HCT116 (cell line): ENCODE results near the gene ACBD4. TPM values are rescaled to one million over a fixed set of nuclear protein-coding genes. Genes with fewer than 3 reads are reported as not detected.

Source experiments
- ATAC-seq: fragments of 200-7000 bp; cut with Tn5 transposase; 2 replicates; pipeline ENCODE4 v1.9.1; 2020; ENCODE audit warnings: mild to moderate bottlenecking, moderate library complexity
- BruUV-seq: library from RNA; stranded (reverse); fragments of 400-500 nt; replicated peaks from 2 replicates; lab custom pipeline; 2021; lab: Mats Ljungman, UMichigan
- CTCF ChIA-PET: fragments of 300-600 bp; sonication (Branson Sonifier 250); formaldehyde crosslinking; loops from one replicate; lab custom pipeline; 2021; ENCODE audit warnings: antibody characterized with exemption; lab: Charles Lee
- POLR2A ChIA-PET: fragments of 300-600, 350-600 bp; sonication (Branson Sonifier 250); formaldehyde crosslinking; loops from one replicate; lab custom pipeline; 2021; ENCODE audit warnings: antibody characterized with exemption; lab: Charles Lee
- RAD21 ChIA-PET, 2 experiments: fragments of 300-600 bp; sonication (Branson Sonifier 250); formaldehyde crosslinking; loops; one replicate each; lab custom pipeline; 2023; ENCODE audit warnings: low total read pairs in 2 of 2; ENCODE audit not compliant: uncharacterized antibody in 2 of 2, unreplicated experiment in 2 of 2, low non-redundant PET in 1 of 2; lab: Charles Lee
- DNase-seq: peaks from one replicate; pipeline ENCODE4 v3.0.0-alpha.2; 2010; ENCODE audit warnings: low read depth, low spot score
- H2AFZ ChIP-seq: fragments of 200-600 bp; shearing (Covaris generic), sonication (generic); 2 replicates; pipeline ENCODE4 v1.6.1; 2017; ENCODE audit warnings: low read depth, mixed run types, mixed read lengths, antibody characterized with exemption, low read length; ENCODE audit not compliant: poor library complexity, severe bottlenecking
- H3K27ac ChIP-seq: 2 replicates; pipeline ENCODE4 v1.5.1; 2012; ENCODE audit warnings: low read depth, low read length
- H3K27me3 ChIP-seq: fragments of 200-600 bp; sonication (generic); 2 replicates; pipeline ENCODE4 v1.6.1; 2016; ENCODE audit warnings: mixed run types, low read length, mixed read lengths; ENCODE audit not compliant: insufficient read depth
- H3K36me3 ChIP-seq, 2 experiments: fragments of 200-500 bp in 1 of 2; fragments of 200-600 bp in 1 of 2; sonication (Bioruptor generic) in 1 of 2; sonication (generic) in 1 of 2; 2 replicates each; pipeline versions ENCODE4 v1.5.1 to v1.6.1; 2014 to 2016; ENCODE audit warnings: low read length in 2 of 2, inconsistent platforms in 1 of 2, mixed read lengths in 1 of 2, mixed run types in 1 of 2; ENCODE audit not compliant: insufficient read depth in 2 of 2, control insufficient read depth in 1 of 2
- H3K4me1 ChIP-seq, 2 experiments: fragments of 200-600 bp in 1 of 2; sonication (generic) in 1 of 2; 2 replicates each; pipeline versions ENCODE4 v1.5.1 to v1.6.1; 2012 to 2017; ENCODE audit warnings: low read length in 2 of 2, inconsistent platforms in 1 of 2, mild to moderate bottlenecking in 1 of 2, mixed read lengths in 1 of 2, mixed run types in 1 of 2, moderate library complexity in 1 of 2; ENCODE audit not compliant: insufficient read depth in 2 of 2, control insufficient read depth in 1 of 2
- H3K4me2 ChIP-seq: fragments of 200-600 bp; sonication (generic); 2 replicates; pipeline ENCODE4 v1.6.1; 2017; ENCODE audit warnings: mixed run types, low read length, mixed read lengths
- H3K4me3 ChIP-seq, 2 experiments: fragments of 200-600 bp in 1 of 2; sonication (generic) in 1 of 2; replicated peaks in 1 of 2; 2 replicates each; pipeline ENCODE4 v1.5.1; 2011 to 2016; ENCODE audit warnings: low read length in 2 of 2, control low read depth in 1 of 2, low read depth in 1 of 2, mild to moderate bottlenecking in 1 of 2, mixed read lengths in 1 of 2, mixed run types in 1 of 2
- H3K79me2 ChIP-seq: fragments of 200-600 bp; sonication (generic); 2 replicates; pipeline ENCODE4 v1.6.1; 2017; ENCODE audit warnings: mild to moderate bottlenecking, mixed run types, low read length, moderate library complexity, mixed read lengths; ENCODE audit not compliant: insufficient read depth
- H3K9ac ChIP-seq: fragments of 200-600 bp; sonication (generic); 2 replicates; pipeline ENCODE4 v1.6.1; 2016; ENCODE audit warnings: low read length, mixed read lengths
- H3K9me2 ChIP-seq: fragments of 200-600 bp; sonication (generic), shearing (Covaris generic); 2 replicates; pipeline ENCODE4 v1.6.1; 2017; ENCODE audit warnings: mixed run types, mild to moderate bottlenecking, moderate library complexity; ENCODE audit not compliant: insufficient read depth
- H3K9me3 ChIP-seq, 2 experiments: fragments of 200-500 bp in 1 of 2; fragments of 200-600 bp in 1 of 2; sonication (Bioruptor generic) in 1 of 2; sonication (generic) in 1 of 2; 2 replicates each; pipeline ENCODE4 v1.6.1; 2014 to 2017; ENCODE audit warnings: low read length in 2 of 2, mixed read lengths in 2 of 2, inconsistent platforms in 1 of 2, low read depth in 1 of 2, mild to moderate bottlenecking in 1 of 2, mixed run types in 1 of 2, moderate library complexity in 1 of 2; ENCODE audit not compliant: control insufficient read depth in 1 of 2, insufficient read depth in 1 of 2
- H4K20me1 ChIP-seq: fragments of 200-600 bp; sonication (generic), shearing (Covaris generic); 2 replicates; pipeline ENCODE4 v1.6.1; 2017; ENCODE audit warnings: mixed run types, mild to moderate bottlenecking, moderate library complexity; ENCODE audit not compliant: insufficient read depth
- CEBPB ChIP-seq: IDR thresholded peaks from 2 replicates; pipeline ENCODE4 v1.6.1; 2012; ENCODE audit warnings: low read depth
- POLR2A ChIP-seq: IDR thresholded peaks from 2 replicates; pipeline ENCODE4 v1.7.0; 2011; ENCODE audit warnings: borderline replicate concordance; ENCODE audit not compliant: insufficient read depth, insufficient read length; ENCODE audit errors: extremely low read depth
- RAD21 ChIP-seq: IDR thresholded peaks from 2 replicates; pipeline ENCODE4 v1.6.1; 2012; ENCODE audit warnings: low read depth, mild to moderate bottlenecking
- SRF ChIP-seq: IDR thresholded peaks from 2 replicates; pipeline ENCODE4 v1.6.1; 2012; ENCODE audit warnings: low read depth
- TCF7L2 ChIP-seq: IDR thresholded peaks from 2 replicates; pipeline ENCODE4 v1.7.0; 2011; ENCODE audit warnings: borderline replicate concordance, inconsistent platforms; ENCODE audit not compliant: insufficient read depth, insufficient read length; ENCODE audit errors: extremely low read depth
- intact Hi-C: fragments of 100-400 bp; cut with micrococcal nuclease; formaldehyde crosslinking; loops from 2 replicates; pipeline ENCODE4 v1.10.0; 2022
- total RNA-seq: library from RNA; stranded (reverse); gene quantifications from one replicate; pipeline ENCODE4 v1.2.1, GENCODE V29; 2021; ENCODE audit not compliant: unreplicated experiment
- TF ChIP-seq, protein P1 (sequence below): IDR thresholded peaks from 2 replicates; pipeline ENCODE4 v1.6.1; 2012
- TF ChIP-seq, protein P2 (sequence below): IDR thresholded peaks from 2 replicates; pipeline ENCODE4 v1.6.1; 2011; ENCODE audit warnings: mild to moderate bottlenecking, low read length, moderate library complexity; ENCODE audit not compliant: insufficient replicate concordance; ENCODE audit errors: extremely low read depth

ACBD4 gene
- total RNA-seq, 1 experiment from 2014 or later: 13.6 TPM

DNA sequence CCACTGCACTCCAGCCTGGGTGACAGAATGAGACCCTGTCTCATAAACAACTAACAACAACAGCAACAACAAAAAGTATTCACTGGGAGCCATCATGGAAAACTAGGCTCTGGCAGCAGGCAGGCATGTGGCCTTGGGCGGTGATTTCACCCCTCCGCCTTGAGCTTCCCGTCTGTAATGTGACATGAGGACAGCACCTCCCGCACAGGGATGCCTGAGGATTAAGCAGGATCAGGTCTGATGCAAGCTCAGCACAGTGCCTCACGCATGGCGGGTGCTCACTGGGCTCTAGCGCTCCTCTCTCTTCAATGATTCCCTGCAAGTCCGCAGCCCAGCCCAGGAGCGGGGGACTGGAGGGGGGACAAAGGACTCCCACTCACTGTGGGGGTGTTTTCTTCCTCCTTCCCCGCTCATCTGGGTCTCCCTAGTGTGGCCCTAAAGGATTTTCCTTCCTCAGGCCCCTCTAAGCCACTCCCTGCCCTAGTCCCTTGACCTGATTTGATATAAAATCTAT is 6.0 kb upstream of the ACBD4 start:
- Histone ChIP-seq H3K9ac (peak overlapping the region; percentile 82), H2AFZ (no peak overlapping the region), H3K36me3 (no peaks in the 10 kb centered on the region), H3K9me2 (no peaks in the 10 kb centered on the region), H4K20me1 (no peaks in the 10 kb centered on the region), H3K27me3 (no peaks in the 10 kb centered on the region), H3K27ac (peak overlapping the region; percentile 89), H3K4me3 (peak overlapping the region in 1 of 2 experiments; percentile 20; a peak in 1 of 4 replicates), H3K4me2 (peak overlapping the region; percentile 100), H3K9me3 (no peaks in the 10 kb centered on the region), H3K4me1 (peaks cover 65 to 78% of the 10 kb centered on the region in 2 experiments), H3K79me2 (peaks cover 60% of the 10 kb centered on the region)
- CTCF ChIA-PET: interaction anchor here (1.2 to 1.5 kb wide), 3 partner anchors 20 to 210 kb away, joined by 3 to 5 read pairs (median 3); partner anchors contain the start of gene NMT1
- DNase-seq (no peak), ATAC-seq (no peak)
- TF ChIP-seq CEBPB (no peak), SRF (no peak), RAD21 (no peak), POLR2A (no peak), TCF7L2 (no peak)
- TF ChIP-seq, protein P1, sequence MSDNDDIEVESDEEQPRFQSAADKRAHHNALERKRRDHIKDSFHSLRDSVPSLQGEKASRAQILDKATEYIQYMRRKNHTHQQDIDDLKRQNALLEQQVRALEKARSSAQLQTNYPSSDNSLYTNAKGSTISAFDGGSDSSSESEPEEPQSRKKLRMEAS: peak; percentile 69; the same call in 1 of the 2 replicates
- TF ChIP-seq, protein P2, sequence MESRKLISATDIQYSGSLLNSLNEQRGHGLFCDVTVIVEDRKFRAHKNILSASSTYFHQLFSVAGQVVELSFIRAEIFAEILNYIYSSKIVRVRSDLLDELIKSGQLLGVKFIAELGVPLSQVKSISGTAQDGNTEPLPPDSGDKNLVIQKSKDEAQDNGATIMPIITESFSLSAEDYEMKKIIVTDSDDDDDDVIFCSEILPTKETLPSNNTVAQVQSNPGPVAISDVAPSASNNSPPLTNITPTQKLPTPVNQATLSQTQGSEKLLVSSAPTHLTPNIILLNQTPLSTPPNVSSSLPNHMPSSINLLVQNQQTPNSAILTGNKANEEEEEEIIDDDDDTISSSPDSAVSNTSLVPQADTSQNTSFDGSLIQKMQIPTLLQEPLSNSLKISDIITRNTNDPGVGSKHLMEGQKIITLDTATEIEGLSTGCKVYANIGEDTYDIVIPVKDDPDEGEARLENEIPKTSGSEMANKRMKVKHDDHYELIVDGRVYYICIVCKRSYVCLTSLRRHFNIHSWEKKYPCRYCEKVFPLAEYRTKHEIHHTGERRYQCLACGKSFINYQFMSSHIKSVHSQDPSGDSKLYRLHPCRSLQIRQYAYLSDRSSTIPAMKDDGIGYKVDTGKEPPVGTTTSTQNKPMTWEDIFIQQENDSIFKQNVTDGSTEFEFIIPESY: no peak
- intact Hi-C loops: no loop called here
- POLR2A ChIA-PET: interaction anchor here (3.2 kb wide), 1 partner anchor 19 kb away, joined by 15 read pairs; the partner anchor contains the start of gene HEXIM1
- no TSS peak for BruUV-seq
- RAD21 ChIA-PET: interaction anchor here in 1 of 2 experiments (1.0 kb wide), 1 partner anchor 59 kb away, joined by 3 read pairs; no protein-coding TSS in a partner anchor
